HepG2 (cell line): ENCODE measurements around the gene TWIST2. TPM values are rescaled to one million over a fixed set of nuclear protein-coding genes. Genes with fewer than 3 reads are reported as not detected.

Source experiments
- ATAC-seq: fragments of 200-7000 bp; cut with Tn5 transposase; 3 replicates; pipeline ENCODE4 v1.9.1; 2020; ENCODE audit warnings: mild to moderate bottlenecking, moderate library complexity
- BruUV-seq: library from RNA; stranded (reverse); fragments of 400-500 nt; replicated peaks from 2 replicates; lab custom pipeline; 2021; lab: Mats Ljungman, UMichigan
- CTCF ChIA-PET: fragments of 300-600 bp; formaldehyde crosslinking; extraction: SDS; loops from one replicate; lab custom pipeline; 2021; ENCODE audit warnings: low total read pairs, inconsistent platforms, low intra/inter-chr PET ratio; lab: Yijun Ruan, JAX
- POLR2A ChIA-PET: fragments of 350-600 bp; sonication (Branson Sonifier 250); formaldehyde crosslinking; loops from one replicate; lab custom pipeline; 2020; ENCODE audit warnings: antibody characterized with exemption, inconsistent platforms; lab: Yijun Ruan, JAX
- DNase-seq: peaks from one replicate; pipeline ENCODE4 v3.0.0-alpha.2; 2015; ENCODE audit warnings: low spot score
- FAIRE-seq: peaks from 3 replicates; lab custom pipeline; 2011; peaks lifted over from hg19 to GRCh38; lab: Jason Lieb, UNC
- H2AFZ ChIP-seq: one replicate; pipeline ENCODE4 v1.6.1; 2011; ENCODE audit warnings: low read length, inconsistent platforms
- H3K27ac ChIP-seq: fragments of 300-600 bp; 3 replicates; pipeline ENCODE4 v1.8.0; 2011; ENCODE audit warnings: mixed run types, mild to moderate bottlenecking, mixed read lengths, low read length, inconsistent platforms; ENCODE audit not compliant: insufficient read depth; ENCODE audit errors: extremely low read length
- H3K27me3 ChIP-seq, 2 experiments: fragments of 200-600 bp in 1 of 2; 2 replicates in 1 of 2; 3 replicates in 1 of 2; pipeline versions ENCODE4 v1.6.0 to v1.8.0; 2011; ENCODE audit warnings: low read length in 2 of 2, mild to moderate bottlenecking in 2 of 2, moderate library complexity in 2 of 2, inconsistent platforms in 1 of 2; ENCODE audit not compliant: insufficient read depth in 2 of 2, control insufficient read depth in 1 of 2
- H3K36me3 ChIP-seq, 2 experiments: fragments of 200-600 bp in 1 of 2; replicated peaks in 1 of 2; 2 replicates in 1 of 2; 3 replicates in 1 of 2; pipeline versions ENCODE4 v1.5.1 to v1.8.0; 2011; ENCODE audit warnings: low read length in 2 of 2, inconsistent platforms in 1 of 2; ENCODE audit not compliant: insufficient read depth in 2 of 2, control insufficient read depth in 1 of 2
- H3K4me1 ChIP-seq: 2 replicates; pipeline ENCODE4 v1.5.1; 2012; ENCODE audit warnings: low read length, inconsistent platforms; ENCODE audit not compliant: insufficient read depth
- H3K4me2 ChIP-seq: 2 replicates; pipeline ENCODE4 v1.6.0; 2011; ENCODE audit warnings: low read depth, low read length, inconsistent platforms
- H3K4me3 ChIP-seq, 3 experiments: fragments of 200-600 bp in 1 of 3; sonication (generic), shearing (Covaris generic) in 1 of 3; replicated peaks in 1 of 3; 2 replicates each; pipeline ENCODE4 v1.5.1; 2011 to 2016; ENCODE audit warnings: low read length in 3 of 3, inconsistent platforms in 2 of 3, low read depth in 2 of 3, mild to moderate bottlenecking in 2 of 3, control low read depth in 1 of 3, mixed read lengths in 1 of 3; ENCODE audit not compliant: insufficient read depth in 1 of 3
- H3K79me2 ChIP-seq: one replicate; pipeline ENCODE4 v1.6.1; 2011; ENCODE audit warnings: low read length, inconsistent platforms; ENCODE audit not compliant: insufficient read depth
- H3K9ac ChIP-seq: 2 replicates; pipeline ENCODE4 v1.6.0; 2011; ENCODE audit warnings: mild to moderate bottlenecking, low read depth, low read length, inconsistent platforms; ENCODE audit not compliant: insufficient read depth
- H3K9me3 ChIP-seq: 2 replicates; pipeline ENCODE4 v1.5.1; 2012; ENCODE audit warnings: mild to moderate bottlenecking, low read length
- H4K20me1 ChIP-seq: 2 replicates; pipeline ENCODE4 v1.6.0; 2011; ENCODE audit warnings: inconsistent platforms, mild to moderate bottlenecking, low read length, moderate library complexity; ENCODE audit not compliant: insufficient read depth
- E2F1 ChIP-seq: sonication (generic); formaldehyde crosslinking; IDR thresholded peaks from 2 replicates; pipeline ENCODE4 v1.5.0; 2020; ENCODE audit warnings: missing genetic modification reagents
- FOXM1 ChIP-seq: sonication (generic); formaldehyde crosslinking; IDR thresholded peaks from 2 replicates; pipeline ENCODE4 v1.5.0; 2020; ENCODE audit warnings: missing genetic modification reagents
- PAXIP1 ChIP-seq: sonication (generic); formaldehyde crosslinking; conservative IDR thresholded peaks from 2 replicates; pipeline ENCODE4 v1.4.0; 2020; ENCODE audit warnings: mild to moderate bottlenecking, missing genetic modification reagents, moderate library complexity
- SATB2 ChIP-seq: sonication (generic); formaldehyde crosslinking; IDR thresholded peaks from 2 replicates; pipeline ENCODE4 v1.5.0; 2020; ENCODE audit warnings: missing genetic modification reagents
- ZNF34 ChIP-seq: sonication (generic); formaldehyde crosslinking; IDR thresholded peaks from 2 replicates; pipeline ENCODE4 v1.4.0; 2020; ENCODE audit warnings: mild to moderate bottlenecking, missing genetic modification reagents, borderline replicate concordance
- ZNF569 ChIP-seq: sonication (generic); formaldehyde crosslinking; IDR thresholded peaks from 2 replicates; pipeline ENCODE4 v1.5.0; 2020; ENCODE audit warnings: mild to moderate bottlenecking, missing genetic modification reagents, moderate library complexity, borderline replicate concordance
- ZNF800 ChIP-seq: sonication (generic); formaldehyde crosslinking; IDR thresholded peaks from 2 replicates; pipeline ENCODE4 v1.4.0; 2020; ENCODE audit warnings: missing genetic modification reagents
- WGBS: methylation state at CpG from one replicate; pipeline ENCODE4 v1.1.6; 2017; ENCODE audit warnings: low lambda C conversion rate; 5-methylcytosine and 5-hydroxymethylcytosine counted together
- in situ Hi-C: cut with HindIII; loops from 2 replicates; pipeline ENCODE4 v1.10.0; 2017; ENCODE audit warnings: low pct_unique_long_range_greater_than_20kb; ENCODE audit not compliant: extremely low pct_ligation_motif_present
- intact Hi-C: fragments of 100-400 bp; cut with micrococcal nuclease; formaldehyde crosslinking; loops from one replicate; pipeline ENCODE4 v1.10.0; 2022; ENCODE audit not compliant: unreplicated experiment
- polyA plus RNA-seq, 8 experiments: library from polyadenylated mRNA; depleted of rRNA in 3 of 8; stranded (reverse) in 7 of 8; unstranded in 1 of 8; fragments of >200 nt; fragmentation: Illumina TruSeq in 4 of 8; extraction: Trizol in 4 of 8; gene quantifications; 2 replicates each; pipeline versions ENCODE4 v1.2.1 to v1.2.3, GENCODE V29; 2011 to 2016; ENCODE audit warnings: low read depth in 4 of 8, missing spikeins in 1 of 8, mixed read lengths in 1 of 8; ENCODE audit not compliant: insufficient read depth in 1 of 8
- total RNA-seq, 5 experiments: library from RNA; depleted of rRNA; stranded (reverse); fragments of >200 nt; fragmentation: Illumina TruSeq; extraction: Trizol; gene quantifications; 2 replicates each; pipeline ENCODE4 v1.2.3, GENCODE V29; 2016; ENCODE audit warnings: low read depth in 1 of 5

The TWIST2 gene
- total and polyA plus RNA-seq, 2 of the 13 experiments (the other 11 are each of a cell fraction or from before 2014, with no cell fraction given), result 0.08 to 0.11 TPM

- no peak for TF ChIP-seq ZNF800
- no peak for TF ChIP-seq E2F1
- no peak for TF ChIP-seq ZNF569 (CRISPR knock-in tag)
- TF ChIP-seq ZNF34 (CRISPR knock-in tag), result no peak
- no peak for TF ChIP-seq FOXM1 (CRISPR knock-in tag)
Observed at GRCh38 chr2:238879621-238880377, 31.9 kb downstream of the TWIST2 start (continued).

- DNase-seq (no peak), FAIRE-seq (no peak), ATAC-seq (no peak)
- TF ChIP-seq SATB2 (CRISPR knock-in tag) (0 out of 2 replicates have a peak, but pooled peaks have one; percentile 50), PAXIP1 (CRISPR knock-in tag) (no peak)
- H2AFZ ChIP-seq, result no peak overlapping the region
- intact Hi-C loops (no loop called here), in situ Hi-C loops (no loop called here)
- no peaks in the 10 kb centered on the region for H3K36me3 ChIP-seq
- no peaks in the 10 kb centered on the region for H4K20me1 ChIP-seq
- H3K4me3 ChIP-seq, result no peak overlapping the region
- POLR2A ChIA-PET, result no interaction called here
- whole genome bisulfite sequencing, result 28% methylated on average over 7 of the region's 7 CpGs
- no peaks in the 10 kb centered on the region for H3K79me2 ChIP-seq
- H3K27me3 ChIP-seq, result peaks cover 8 to 56% of the 10 kb centered on the region in 2 experiments
- H3K9ac ChIP-seq, result no peak overlapping the region
- H3K27ac ChIP-seq, result no peak overlapping the region
- no peaks in the 10 kb centered on the region for H3K9me3 ChIP-seq
- BruUV-seq, result no TSS peak
- H3K4me2 ChIP-seq, result no peak overlapping the region
- no peaks in the 10 kb centered on the region for H3K4me1 ChIP-seq
- CTCF ChIA-PET, result no interaction called here
Observed at GRCh38 chr2:238881353-238882081, 33.6 kb downstream of the TWIST2 start.
